ENCODE results near the gene CDYL.
"Not testable (repeated sequence)": the region's sequence is repeated elsewhere in the genome, so short reads cannot be mapped to it uniquely, and the experiment has no call there.

Gene CDYL

DNA sequence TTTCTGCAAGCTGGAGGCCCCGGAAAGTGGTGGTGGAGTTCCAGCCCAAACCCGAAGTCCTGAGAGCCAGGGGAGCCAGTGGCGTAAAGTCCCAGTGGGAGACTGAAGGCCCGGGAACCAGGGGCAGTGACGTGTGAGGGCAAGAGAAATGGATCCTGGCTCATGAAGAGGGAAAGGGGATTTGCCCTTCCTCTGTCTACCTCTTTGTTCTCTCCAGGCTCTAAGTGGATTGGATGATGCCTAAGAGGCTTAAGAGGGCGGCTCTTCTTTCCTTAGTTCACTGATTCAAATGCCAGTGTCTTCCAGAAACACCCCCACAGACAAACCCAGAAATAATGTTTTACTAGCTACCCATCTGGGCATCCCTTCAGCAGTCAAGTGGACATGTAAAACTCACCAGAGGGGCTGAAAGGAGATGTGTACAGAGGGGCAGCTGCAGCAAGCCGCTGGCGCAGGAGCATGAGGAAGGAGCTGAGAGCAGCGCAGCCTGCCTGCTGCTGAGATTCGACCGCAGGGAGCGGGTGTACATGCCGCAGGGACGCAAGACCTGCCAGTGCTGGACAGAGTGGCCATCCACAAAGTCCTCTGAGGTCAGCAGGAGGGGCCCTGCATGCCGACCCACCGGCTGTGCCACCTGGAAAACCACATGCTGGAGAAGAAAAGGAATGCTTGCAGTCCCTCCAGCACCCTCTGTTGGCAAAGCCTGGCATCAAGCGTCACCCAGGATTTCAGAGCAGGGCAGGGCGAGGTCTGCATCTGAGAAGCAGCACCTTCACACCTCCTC lies 29.5 kb downstream of the CDYL start:
- DNase-seq, result peak; percentile 49

GRCh38 chr6:4806337-4806725 lies 30.1 kb downstream of the CDYL start:
- DNase-seq, result no peak

DNA sequence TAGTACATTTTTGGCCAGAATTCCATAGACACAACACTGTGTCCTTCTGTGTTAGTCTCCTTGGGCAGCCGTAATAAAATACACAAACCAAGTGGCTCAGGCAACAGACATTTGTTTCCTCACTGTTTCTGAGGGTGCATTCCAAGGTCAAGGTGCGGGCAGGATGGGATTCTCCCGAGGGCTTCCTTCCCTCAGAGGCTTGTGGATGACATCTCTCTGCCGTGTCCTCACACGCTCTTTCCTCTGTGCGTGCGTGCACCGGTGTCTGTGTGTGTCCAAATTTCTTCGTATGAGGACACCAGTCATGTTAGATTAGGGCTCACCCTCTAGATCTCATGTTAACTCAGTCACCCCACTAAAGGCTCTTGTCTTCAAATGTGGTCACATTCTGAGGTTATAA lies 30.6 kb downstream of the CDYL start:
- no peak for DNase-seq

GRCh38 chr6:4808396-4808795 lies 32.2 kb downstream of the CDYL start:
- DNase-seq, result no peak

DNA sequence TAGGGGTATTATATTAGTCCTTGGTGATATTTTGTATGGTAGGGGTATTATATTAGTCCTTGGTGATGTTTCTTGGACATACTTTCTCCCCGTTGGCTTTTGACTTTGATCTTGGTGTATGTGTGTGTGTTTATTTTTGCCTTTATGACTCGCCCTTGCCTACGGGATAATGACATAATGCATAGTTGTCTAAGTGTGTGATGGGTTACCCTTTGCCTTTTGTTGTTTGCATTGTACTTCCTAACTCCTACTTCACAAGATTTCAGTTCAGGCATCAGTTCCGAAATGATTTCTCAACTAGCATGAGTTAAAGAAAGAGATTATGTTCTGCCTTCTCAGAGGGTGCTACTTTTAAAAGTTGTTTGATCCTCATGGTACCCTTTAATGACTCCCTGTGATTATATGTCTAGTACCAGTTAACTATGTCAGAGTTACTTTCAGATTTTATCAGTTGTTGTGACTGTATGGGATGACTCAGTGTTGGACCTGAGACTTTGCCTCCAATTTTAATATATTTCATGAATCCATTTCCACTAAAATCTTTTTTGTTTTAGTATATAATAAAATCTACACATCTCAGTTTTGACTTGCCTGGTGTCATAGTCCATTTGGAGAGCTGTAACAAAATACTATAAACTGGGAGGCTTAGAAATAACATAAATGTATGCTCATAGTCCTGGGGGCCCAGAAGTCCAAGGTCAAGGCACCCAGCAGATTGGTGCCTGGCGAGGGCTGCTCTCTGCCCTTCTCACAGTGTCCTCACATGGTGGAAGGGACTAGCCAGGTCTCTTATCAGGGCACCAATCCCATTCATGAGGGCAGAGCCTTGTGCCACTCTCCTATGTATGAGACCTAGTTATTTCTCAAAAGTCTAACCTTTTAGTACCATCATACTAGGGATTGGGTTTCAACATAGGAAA lies 34.1 kb downstream of the CDYL start:
- no peak for DNase-seq

- DNase-seq, result no peak
These were observed 35.9 kb downstream of the CDYL start for GRCh38 chr6:4812068-4812467.

- no peak for DNase-seq
These were observed 36.9 kb downstream of the CDYL start for GRCh38 chr6:4813055-4813454.

DNA sequence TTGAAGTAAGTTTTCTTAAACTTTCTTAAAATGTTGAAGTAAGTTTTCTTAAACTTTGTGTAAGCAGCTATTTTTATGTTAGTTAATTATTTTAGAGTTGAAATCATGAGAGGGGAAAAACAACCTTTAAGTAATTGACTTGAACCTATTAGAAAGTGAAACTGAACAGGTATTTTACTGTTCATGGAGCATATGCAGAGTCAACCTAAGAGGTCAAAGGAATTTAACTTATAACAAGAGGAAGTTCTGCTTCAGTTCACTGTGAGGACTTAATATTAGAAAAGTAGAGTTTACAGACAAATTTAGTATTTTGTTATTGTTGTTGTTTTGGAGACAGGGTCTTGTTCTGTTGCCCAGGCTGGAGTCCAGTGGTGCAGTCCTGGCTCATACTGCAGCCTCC lies 38.0 kb downstream of the CDYL start:
- DNase-seq, result no peak

DNA sequence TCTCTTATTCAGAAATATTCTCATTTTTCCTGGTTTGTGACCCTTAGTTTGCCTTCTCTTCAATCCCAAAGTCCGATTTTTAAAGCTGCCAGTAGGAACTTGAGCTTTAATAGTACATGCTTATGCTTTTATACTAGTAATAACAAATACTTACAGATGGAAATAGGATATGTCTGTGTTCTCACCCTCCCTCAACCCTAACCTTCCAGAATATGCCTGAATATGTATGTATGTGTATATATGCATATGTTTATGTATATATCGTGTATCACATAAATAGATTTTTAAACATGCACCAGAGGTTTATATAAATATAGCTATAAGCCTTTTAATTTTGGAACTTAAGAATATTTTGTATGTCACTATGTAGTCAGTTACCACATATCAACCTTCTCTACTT lies 38.8 kb downstream of the CDYL start:
- no peak for DNase-seq

- no peak for DNase-seq
These were observed 39.4 kb downstream of the CDYL start for GRCh38 chr6:4815584-4815983.

GRCh38 chr6:4816904-4817303 lies 40.7 kb downstream of the CDYL start:
- no peak for DNase-seq

GRCh38 chr6:4817551-4817950 lies 41.3 kb downstream of the CDYL start:
- no peak for DNase-seq

DNA sequence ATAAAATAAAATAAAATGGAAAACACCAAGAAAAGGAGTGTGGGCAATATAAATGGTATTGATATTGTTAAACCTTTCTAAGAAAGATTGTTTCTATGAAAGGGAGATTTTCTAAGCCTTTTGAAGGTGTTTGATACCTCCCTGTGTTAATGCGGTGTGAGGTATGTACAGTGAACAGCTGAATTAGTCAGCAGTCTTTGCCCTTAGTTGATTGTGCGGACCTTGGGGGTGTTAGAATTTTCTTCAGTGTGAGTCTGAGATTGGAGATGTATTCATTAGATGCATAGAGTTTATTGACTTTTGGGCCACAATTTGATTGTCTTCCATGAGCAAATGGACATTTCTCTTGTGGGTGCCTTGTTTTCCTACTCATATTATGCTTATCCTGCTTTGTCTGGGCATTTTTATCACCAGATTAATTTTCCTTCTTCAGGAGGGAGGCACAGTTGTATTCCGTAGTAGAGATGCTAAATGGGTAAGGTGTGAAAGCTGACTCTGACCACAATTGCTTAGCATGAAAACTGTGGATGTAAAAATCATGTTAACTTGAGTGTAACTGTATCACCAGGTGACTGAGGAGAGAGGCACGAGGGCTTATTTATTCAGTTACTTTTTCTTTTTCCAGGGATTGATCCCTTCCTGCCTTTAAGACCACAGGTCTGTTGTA lies 42.2 kb downstream of the CDYL start:
- DNase-seq, result no peak

- DNase-seq, result no peak
These were observed 43.6 kb downstream of the CDYL start for GRCh38 chr6:4819706-4820283.

DNA sequence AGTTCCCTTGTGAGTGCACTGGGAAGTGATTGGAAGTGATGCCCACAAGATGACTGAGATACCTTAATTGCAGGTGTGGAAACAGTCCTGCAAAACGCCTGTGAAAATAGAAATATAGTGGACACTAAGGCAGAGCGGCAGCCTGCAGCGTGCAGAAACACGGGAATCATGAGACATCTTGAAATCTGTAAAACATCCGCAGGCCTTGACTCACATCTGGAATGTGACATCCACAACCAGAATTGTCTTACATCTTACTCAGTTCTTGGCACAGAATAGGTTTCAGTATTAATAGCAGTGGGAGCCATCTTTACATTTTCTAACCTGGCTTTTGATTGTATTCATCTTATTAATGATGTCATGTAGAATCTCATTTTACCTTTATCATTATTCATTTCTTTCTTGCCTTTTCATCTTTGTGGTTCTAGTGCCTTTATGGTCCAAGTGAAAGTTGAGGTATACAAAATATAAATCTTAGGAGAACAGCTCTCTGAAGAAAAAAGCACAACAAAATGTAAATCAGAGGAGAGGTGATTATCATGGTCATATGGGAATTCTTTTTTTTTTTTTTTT lies 44.6 kb downstream of the CDYL start:
- DNase-seq, result no peak

GRCh38 chr6:4822476-4822875 lies 46.3 kb downstream of the CDYL start:
- no peak for DNase-seq

- DNase-seq, result no peak
These were observed 52.0 kb downstream of the CDYL start for GRCh38 chr6:4828187-4828698.

GRCh38 chr6:4829089-4829488 lies 52.9 kb downstream of the CDYL start:
- DNase-seq, result no peak

GRCh38 chr6:4835540-4835939 lies 59.3 kb downstream of the CDYL start:
- DNase-seq, result not testable (repeated sequence)

DNA sequence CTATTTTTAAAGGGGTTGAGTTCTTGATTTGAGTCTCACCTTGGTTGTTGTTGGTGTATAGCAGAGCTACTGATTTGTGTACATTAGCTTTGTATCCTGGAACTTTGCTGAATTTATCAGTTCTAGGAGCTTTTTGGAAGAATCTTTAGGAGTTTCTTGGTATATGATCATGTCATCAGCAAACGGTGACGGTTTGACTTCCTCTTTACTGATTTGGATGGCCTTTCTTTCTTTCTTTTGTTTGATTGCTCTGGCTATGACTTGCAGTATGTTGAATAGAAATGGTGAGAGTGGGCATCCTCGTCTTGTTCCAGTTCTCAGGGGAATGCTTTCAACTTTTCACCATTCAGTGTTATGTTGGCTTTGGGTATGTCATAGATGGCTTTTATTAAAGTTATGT lies 64.0 kb downstream of the CDYL start:
- no peak for DNase-seq

DNA sequence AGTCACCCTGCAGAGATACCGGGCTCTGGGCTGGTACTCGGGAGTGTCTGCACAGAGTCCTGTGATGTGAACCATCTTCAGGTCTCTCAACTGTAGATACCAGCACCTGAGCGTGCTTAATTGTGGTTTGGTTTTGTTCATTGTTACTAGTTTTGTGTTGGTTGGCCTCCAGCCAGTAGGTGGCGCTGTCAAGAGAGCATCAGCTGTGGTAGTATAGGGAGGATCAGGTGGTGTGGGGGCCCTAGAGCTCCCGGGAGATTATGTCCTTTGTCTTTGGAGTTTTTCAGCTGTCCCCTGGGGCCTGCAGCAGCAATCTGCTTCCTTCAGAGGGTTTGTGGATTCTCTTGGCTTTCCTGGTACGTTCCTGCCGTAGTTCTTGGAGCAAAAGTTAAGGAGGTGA lies 67.9 kb downstream of the CDYL start:
- no peak for DNase-seq

GRCh38 chr6:4846387-4846786 lies 70.2 kb downstream of the CDYL start:
- no peak for DNase-seq

All from NCI-H1105 treated with DMSO at 0.1 percent for 48 hours (cell line).